K562 (cell line): Measurements from ENCODE around the gene CYSRT1. TPM values are rescaled to one million over a fixed set of nuclear protein-coding genes. Genes with fewer than 3 reads are reported as not detected.

Experiments
- CBX5 ChIP-seq: IDR thresholded peaks from 2 replicates; pipeline ENCODE4 v1.6.1; 2014; ENCODE audit warnings: low read depth, borderline replicate concordance
- CEBPZ ChIP-seq: fragments of 150-350 bp; IDR thresholded peaks from 2 replicates; pipeline ENCODE4 v1.6.1; 2014; ENCODE audit warnings: low read depth, mild to moderate bottlenecking, low read length, borderline replicate concordance
- CREB1 ChIP-seq, 2 experiments: sonication (generic) in 1 of 2; formaldehyde crosslinking in 1 of 2; IDR thresholded peaks; 2 replicates each; pipeline versions ENCODE4 v1.6.1 to v1.8.0; 2012 to 2022; ENCODE audit warnings: inconsistent platforms in 1 of 2, mild to moderate bottlenecking in 1 of 2, missing genetic modification reagents in 1 of 2, moderate library complexity in 1 of 2
- EGR1 ChIP-seq: fragments of 450-650 bp; conservative IDR thresholded peaks from 2 replicates; pipeline ENCODE4 v1.6.1; 2017; ENCODE audit warnings: mild to moderate bottlenecking
- ETV5 ChIP-seq: sonication (generic); formaldehyde crosslinking; IDR thresholded peaks from 2 replicates; pipeline ENCODE4 v1.4.0; 2020; ENCODE audit warnings: low read depth, mild to moderate bottlenecking, missing genetic modification reagents
- FOXM1 ChIP-seq, 2 experiments: fragments of 450-650 bp in 1 of 2; sonication (generic) in 1 of 2; formaldehyde crosslinking in 1 of 2; IDR thresholded peaks; 2 replicates each; pipeline versions ENCODE4 v1.6.1 to v1.9.0; 2017 to 2022; ENCODE audit warnings: low read depth in 2 of 2, mild to moderate bottlenecking in 2 of 2, missing genetic modification reagents in 1 of 2, moderate library complexity in 1 of 2
- HES1 ChIP-seq: fragments of 450-650 bp; IDR thresholded peaks from 2 replicates; pipeline ENCODE4 v1.6.1; 2016; ENCODE audit warnings: low read depth, mild to moderate bottlenecking, moderate library complexity
- HNRNPUL1 ChIP-seq: fragments of 200-400 bp; formaldehyde crosslinking; IDR thresholded peaks from 2 replicates; pipeline ENCODE4 v1.6.1; 2017; ENCODE audit warnings: low read length
- NUFIP1 ChIP-seq: fragments of 450-650 bp; IDR thresholded peaks from 2 replicates; pipeline ENCODE4 v1.6.1; 2018; ENCODE audit not compliant: partially characterized antibody
- POLR2B ChIP-seq: fragments of 450-650 bp; IDR thresholded peaks from 2 replicates; pipeline ENCODE4 v1.6.1; 2018; ENCODE audit warnings: low read depth; ENCODE audit not compliant: partially characterized antibody
- TAF7 ChIP-seq: fragments of 450-650 bp; IDR thresholded peaks from 2 replicates; pipeline ENCODE4 v1.6.1; 2016; ENCODE audit warnings: missing genetic modification characterization, missing compliant biosample characterization
- ZBTB1 ChIP-seq: sonication (generic); formaldehyde crosslinking; IDR thresholded peaks from 2 replicates; pipeline ENCODE4 v1.8.1; 2023; ENCODE audit warnings: missing genetic modification reagents, low read depth, mild to moderate bottlenecking, borderline replicate concordance
- ZNF280B ChIP-seq: fragments of 250-450 bp; sonication (Bioruptor Pico); IDR thresholded peaks from 2 replicates; pipeline ENCODE4 v1.5.1; 2021; ENCODE audit warnings: mild to moderate bottlenecking
- ZNF449 ChIP-seq: fragments of 250-450 bp; sonication (Bioruptor Pico); IDR thresholded peaks from 2 replicates; pipeline ENCODE4 v1.8.0; 2022; ENCODE audit warnings: moderate library complexity, mild to moderate bottlenecking, inconsistent platforms
- ZNF511 ChIP-seq: sonication (generic); formaldehyde crosslinking; IDR thresholded peaks from 2 replicates; pipeline ENCODE4 v1.8.0; 2022; ENCODE audit warnings: mild to moderate bottlenecking, missing genetic modification reagents
- polyA plus RNA-seq, 8 experiments: library from polyadenylated mRNA; depleted of rRNA in 4 of 8; stranded (reverse) in 5 of 8; unstranded in 3 of 8; fragments of >200 nt; fragmentation: Nextera tagmentation in 2 of 8; fragmentation: Illumina TruSeq in 1 of 8; extraction: Ambion mirVana in 2 of 8; extraction: Trizol in 1 of 8; gene quantifications; 2 replicates each; pipeline versions ENCODE4 v1.2.1 to v1.2.3, GENCODE V29; 2011 to 2014; ENCODE audit warnings: inconsistent platforms in 1 of 8, missing spikeins in 1 of 8
- total RNA-seq, 7 experiments: library from RNA; depleted of rRNA in 6 of 7; stranded (reverse); fragments of >200 nt in 6 of 7; fragmentation: Illumina TruSeq in 2 of 7; extraction: Trizol in 2 of 7; gene quantifications; 2 replicates each; pipeline versions ENCODE4 v1.2.1 to v1.2.3, GENCODE V29; 2011 to 2021; ENCODE audit warnings: low replicate concordance in 1 of 7

CYSRT1 gene
- total and polyA plus RNA-seq, 9 of the 15 experiments (the other 6 are each of a cell fraction or from before 2014, with no cell fraction given), result 0.04 to 1.4 (median 0.42) TPM; not detected in 3

GRCh38 chr9:137205126-137206069, 19.6 kb upstream of the CYSRT1 start, which contains the start of the genes NDOR1 and TMEM203 (continued):
- TF ChIP-seq FOXM1 (IDR thresholded peaks at IDR 0.05; ENCODE audit: low read depth) (no peak), FOXM1 (CRISPR knock-in tag; IDR thresholded peaks at IDR 0.05; ENCODE audit: low read depth) (no peak), HNRNPUL1 (no peak), ETV5 (CRISPR knock-in tag) (peak; percentile 75; the same call in 1 of the 2 replicates), ZNF511 (CRISPR knock-in tag) (peak; percentile 42; the same call in 1 of the 2 replicates), ZBTB1 (CRISPR knock-in tag) (no peak), NUFIP1 (no peak), TAF7 (tag) (peak; percentile 57), POLR2B (peak; percentile 57), HES1 (no peak), EGR1 (0 out of 2 replicates have a peak, but pooled peaks have one; percentile 32), CEBPZ (no peak), CBX5 (no peak), ZNF449 (CRISPR knock-in tag) (no peak), ZNF280B (no peak), CREB1 (IDR thresholded peaks at IDR 0.05) (peak; percentile 95), CREB1 (CRISPR knock-in tag; IDR thresholded peaks at IDR 0.05) (peak; percentile 98)
